NCI-H187 treated with DMSO at 0.1 percent for 48 hours (cell line): ENCODE measurements around the gene GPR65.
A peak's percentile ranks its signal among the peaks of the same experiment; 100 is the strongest.

Experiments
- DNase-seq: peaks from one replicate; lab custom pipeline; 2025; lab: John Stamatoyannopoulos, UW

GPR65 gene, protein sequence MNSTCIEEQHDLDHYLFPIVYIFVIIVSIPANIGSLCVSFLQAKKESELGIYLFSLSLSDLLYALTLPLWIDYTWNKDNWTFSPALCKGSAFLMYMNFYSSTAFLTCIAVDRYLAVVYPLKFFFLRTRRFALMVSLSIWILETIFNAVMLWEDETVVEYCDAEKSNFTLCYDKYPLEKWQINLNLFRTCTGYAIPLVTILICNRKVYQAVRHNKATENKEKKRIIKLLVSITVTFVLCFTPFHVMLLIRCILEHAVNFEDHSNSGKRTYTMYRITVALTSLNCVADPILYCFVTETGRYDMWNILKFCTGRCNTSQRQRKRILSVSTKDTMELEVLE

GRCh38 chr14:88005050-88005481, at the start of gene GPR65:
Gene GPR65 (plus strand): TSS chr14:88005135. CDS start chr14:88010848, 5,713 bp downstream.
- DNase-seq = no peak

DNA sequence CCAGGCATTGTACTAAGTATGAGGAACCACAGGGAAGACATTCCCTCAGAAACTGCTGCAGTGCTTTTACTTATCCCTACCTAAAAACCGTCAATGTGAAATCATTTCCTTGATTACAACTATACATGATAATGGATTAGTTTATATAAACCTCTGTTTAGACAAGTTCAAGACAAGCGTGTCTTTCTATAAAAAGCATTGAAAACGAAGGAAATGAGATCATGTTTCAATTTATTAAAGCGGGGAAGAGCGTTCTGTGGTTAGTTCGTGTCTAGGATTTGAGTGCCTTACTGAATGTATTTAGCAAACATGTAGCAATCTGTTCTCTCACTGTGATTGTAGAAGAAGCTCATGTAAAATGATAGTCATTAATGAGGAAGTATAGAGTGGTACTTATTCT, 49.4 kb upstream of the GPR65 start:
- no peak for DNase-seq

GRCh38 chr14:87960013-87960787, 44.7 kb upstream of the GPR65 start:
- no peak for DNase-seq

- DNase-seq = no peak
These were observed 43.7 kb upstream of the GPR65 start for GRCh38 chr14:87961246-87961645.

DNA sequence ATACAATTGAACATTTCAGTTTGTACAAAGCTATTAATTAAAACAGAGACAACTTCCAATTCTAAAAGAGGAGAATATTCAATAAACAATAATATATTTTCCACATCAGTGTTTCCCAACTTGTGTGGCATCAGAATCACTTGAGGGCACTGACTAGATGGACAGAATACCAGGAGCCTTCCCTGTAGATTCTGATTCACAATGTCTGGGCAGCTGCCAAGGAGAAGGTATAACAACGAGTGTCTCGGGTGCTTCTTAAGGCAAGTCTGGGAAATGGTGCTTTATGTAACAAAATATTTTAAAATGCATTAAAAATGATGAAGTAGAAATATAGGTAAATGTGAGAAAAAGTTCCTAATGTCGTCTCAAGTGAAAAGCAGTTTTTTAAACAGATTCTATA, 38.1 kb upstream of the GPR65 start:
- DNase-seq = no peak

DNA sequence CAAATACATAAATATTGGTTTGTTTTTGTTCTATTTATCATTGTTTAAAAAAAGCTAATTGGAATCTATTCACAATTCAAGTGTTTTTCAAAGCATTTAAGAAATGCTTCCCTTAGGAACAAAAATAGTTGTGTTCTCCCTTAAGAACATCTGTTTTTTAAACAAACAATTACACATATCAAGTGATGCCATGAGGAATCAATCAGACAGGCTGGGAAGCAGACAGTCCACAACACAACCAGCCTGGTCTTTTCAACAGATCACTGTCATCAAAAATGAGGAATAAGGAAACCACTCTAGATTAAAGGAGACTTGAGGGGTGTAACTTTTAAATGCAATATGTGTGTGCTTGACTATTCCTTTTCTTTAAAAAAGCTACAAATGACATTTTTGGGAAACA, 37.4 kb upstream of the GPR65 start:
- no peak for DNase-seq

- no peak for DNase-seq
These were observed 33.9 kb upstream of the GPR65 start for GRCh38 chr14:87971010-87971409.

DNA sequence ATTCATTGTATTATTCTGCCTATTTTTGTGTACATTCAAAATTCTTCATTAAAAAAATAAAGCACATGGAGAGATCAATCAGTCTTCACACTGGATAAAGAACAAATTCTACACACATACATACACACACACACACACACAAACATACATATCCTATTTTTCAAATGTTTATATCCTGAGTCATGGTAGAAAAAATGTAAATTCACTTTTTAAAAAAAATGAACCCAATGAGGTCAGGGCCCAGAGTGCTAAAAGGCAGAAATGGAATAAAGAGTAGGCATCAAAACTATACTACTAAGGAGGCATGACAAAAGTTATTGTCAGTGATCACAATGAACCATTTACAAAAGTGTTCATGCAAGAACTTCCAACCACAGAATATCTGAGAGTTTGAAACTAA, 29.3 kb upstream of the GPR65 start:
- no peak for DNase-seq

- no peak for DNase-seq
These were observed 25.2 kb upstream of the GPR65 start for GRCh38 chr14:87979689-87980088.

DNA sequence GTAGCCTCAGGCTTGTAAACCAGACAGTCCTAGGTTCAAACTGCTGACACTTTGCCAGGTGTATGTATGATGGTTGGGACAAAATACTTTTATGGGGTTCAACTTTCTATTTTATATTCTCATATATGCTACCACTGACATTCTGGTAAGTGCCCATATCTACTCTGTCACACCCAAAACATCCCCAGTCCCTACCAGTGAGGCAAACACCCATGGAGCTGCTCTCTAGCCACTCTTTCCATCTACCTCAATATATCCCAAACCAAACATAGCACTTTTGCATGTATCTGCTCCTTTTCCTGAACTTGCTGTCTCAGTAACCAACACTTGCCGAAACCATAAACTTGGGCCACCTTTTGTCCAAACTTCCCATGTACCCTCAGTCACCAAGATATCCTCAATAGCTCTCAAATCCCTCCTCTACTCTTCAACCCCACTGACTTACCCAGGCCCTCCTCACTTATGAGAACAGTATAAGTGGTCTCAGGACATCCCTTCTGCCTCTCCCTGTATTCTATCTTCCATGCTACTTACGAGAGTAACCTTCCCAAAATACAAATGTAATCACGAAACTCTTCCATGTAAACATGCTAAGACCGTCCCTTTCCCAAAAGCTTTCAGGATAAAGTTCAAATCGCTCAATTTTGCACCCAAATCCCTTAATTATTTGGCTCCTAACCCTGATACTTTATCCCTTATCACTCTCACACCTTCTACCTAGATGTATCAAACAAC, 15.5 kb upstream of the GPR65 start:
- no peak for DNase-seq

GRCh38 chr14:87989956-87990299, 15.0 kb upstream of the GPR65 start:
- DNase-seq = no peak

DNA sequence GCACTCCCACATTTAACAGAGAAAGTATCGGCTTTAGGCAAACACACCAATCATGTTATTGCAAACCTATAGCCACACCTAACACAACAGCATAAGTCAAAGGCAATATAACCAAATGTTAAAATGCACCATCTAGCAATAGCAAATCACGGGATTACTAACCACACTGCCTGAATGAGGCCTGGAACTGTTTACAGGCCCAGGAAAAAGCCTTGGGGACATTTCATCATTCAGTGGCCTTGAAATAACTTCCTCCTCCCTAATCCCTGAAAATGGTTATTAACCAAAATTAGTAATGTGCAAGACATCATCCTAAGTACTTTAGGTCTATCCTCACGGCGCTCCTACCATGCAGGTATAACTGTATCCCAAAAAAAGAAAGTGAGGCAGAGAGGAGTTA, 14.3 kb upstream of the GPR65 start:
- no peak for DNase-seq

DNA sequence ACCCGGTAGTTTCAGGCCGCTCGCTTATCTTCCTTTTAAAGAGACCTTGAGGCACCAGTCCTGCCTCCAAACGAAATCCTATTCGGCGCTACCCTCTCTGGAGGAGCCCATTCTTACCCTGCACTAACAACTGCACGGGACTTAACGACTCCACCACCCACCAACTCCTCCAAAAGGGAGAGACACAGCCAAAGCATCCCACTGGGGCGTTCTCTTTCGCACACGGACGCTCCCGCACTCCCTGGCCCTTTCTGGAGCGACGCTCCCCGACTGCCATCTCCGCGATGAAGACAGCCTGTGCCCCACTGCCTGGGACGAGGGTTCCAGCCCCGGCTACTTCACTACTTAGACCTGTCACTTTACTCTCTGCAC, 12.6 kb upstream of the GPR65 start:
- DNase-seq = no peak

DNA sequence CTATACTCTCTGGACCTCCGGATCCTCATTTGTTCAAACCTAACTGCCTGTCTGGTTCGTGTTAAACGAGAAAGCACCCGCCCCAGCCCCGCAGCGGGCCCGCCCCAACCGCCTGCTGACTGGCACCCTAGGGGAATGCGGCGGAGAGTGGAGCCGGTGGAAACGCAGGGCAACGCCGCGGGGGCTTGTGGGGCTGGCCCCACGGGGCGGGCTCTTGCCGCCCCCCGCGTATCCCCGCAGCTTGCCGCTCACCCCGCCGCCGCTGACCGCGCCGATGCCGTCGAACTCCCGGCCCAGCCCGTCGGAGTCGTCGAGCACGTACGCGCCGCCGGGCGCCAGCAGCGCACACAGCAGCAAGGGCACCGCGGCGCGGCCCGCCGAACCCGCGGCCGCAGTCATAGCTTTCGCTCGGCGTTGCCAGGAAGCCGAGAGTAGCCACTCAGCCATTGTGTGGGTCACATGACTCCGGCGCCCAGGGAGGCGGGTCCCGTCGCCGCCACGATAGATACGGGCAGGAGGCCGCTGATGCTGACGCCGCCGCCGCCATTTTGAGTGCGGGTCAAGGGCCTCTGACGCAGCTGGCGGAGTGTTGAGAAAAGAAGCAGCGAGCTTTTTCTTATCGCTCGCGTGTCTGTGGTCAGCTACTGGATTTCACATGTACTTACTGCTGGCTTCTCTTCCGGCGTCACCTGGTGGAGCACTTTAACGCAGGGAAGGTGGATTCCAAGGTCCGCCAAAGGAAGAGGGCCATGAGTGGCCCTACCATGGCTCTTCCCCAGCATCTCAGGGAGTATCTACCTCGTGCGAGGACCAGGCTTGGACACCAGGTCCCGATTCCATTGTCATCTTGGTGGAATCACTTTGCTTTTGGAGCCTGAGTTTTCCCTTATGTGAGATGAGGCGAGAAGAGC, 12.0 kb upstream of the GPR65 start, which contains the start of gene GALC:
GALC (minus strand) TSS at position 465 of the 911 bp plus-strand sequence; CDS start at position 447, 18 bp downstream.
- DNase-seq = peak; percentile 61

DNA sequence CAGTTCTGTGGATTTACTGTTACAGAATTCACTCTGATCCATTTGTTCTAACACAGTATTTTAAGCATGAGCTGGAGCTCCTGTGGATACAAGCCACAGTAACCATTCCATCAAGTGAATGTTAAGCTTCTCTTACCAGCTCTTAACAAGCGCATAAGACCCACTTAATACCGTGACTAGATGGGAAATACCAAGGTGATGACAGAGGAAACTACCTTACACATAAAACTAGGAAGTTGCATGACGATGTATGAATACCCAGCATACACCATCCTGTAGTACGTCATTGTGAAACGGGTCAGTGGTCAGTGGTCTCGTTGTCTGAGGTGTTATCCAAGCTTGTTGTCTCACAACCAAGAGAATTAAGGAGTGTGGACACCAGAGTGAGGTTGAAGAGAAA, 10.0 kb upstream of the GPR65 start:
- DNase-seq = no peak

- no peak for DNase-seq
These were observed 9.2 kb upstream of the GPR65 start for GRCh38 chr14:87995500-87996290.

DNA sequence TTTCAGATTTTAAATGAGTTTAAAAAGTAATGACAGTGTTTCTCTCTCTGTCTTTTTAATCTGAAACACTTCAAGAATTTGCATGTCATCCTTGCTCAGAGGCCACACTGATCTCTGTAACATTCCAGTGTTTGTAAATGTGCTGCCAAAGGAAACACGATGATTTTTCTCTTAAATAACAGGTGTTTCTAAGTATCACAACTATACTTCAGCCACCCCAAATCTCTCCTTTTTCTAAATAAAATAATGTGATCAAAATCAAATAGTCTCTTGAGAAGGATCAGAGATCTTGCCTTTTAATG, 8.7 kb upstream of the GPR65 start:
- no peak for DNase-seq

DNA sequence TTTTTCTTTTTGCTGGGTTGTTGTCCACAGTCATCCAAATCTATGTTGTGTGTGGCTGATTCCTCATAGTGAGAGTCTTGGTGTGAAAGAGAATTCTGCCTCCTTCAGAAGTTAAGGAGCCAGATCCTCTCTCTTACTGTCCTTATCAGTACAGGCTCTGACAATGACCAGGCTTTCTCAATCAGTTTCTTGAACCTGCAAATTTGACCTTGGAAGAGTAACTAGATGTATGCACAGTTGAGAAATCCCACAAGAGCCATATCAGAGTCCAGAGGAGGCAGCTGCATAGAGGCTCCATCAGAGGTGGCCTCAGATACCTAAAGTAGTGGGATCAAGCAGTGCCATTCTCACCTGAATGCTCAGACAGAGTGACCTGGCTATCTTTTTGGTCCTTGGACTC, 6.5 kb upstream of the GPR65 start:
- no peak for DNase-seq

DNA sequence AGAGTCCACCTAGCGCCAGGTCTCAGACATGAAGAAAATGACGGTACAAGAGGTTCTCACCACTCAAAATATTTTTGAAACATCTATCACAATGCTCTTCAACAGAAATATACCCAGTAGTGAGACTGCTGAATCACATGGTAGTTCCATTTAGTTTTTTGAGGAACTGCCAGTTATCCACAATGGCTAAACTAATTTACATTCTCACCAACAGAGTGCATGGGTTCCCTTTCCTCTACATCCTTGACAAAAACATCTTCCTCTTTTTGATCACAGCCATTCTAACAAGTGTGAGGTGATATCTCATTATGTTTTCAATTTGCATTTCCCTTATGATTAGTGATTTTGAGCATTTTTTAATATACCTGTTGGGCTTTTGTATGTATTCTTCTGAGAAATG, 5.7 kb upstream of the GPR65 start:
- DNase-seq = no peak

- no peak for DNase-seq
These were observed 2.4 kb upstream of the GPR65 start for GRCh38 chr14:88002421-88003075.

GRCh38 chr14:88003425-88003824, 1.5 kb upstream of the GPR65 start:
- DNase-seq = no peak
